ENCODE data around the gene MLLT10. TPM values are rescaled to one million over a fixed set of nuclear protein-coding genes. Genes with fewer than 3 reads are reported as not detected.

The MLLT10 gene
- total and polyA plus RNA-seq, 2 of the 8 experiments (the other 6 are each of a cell fraction or from before 2014, with no cell fraction given), result 53.1 to 62.1 TPM

DNA sequence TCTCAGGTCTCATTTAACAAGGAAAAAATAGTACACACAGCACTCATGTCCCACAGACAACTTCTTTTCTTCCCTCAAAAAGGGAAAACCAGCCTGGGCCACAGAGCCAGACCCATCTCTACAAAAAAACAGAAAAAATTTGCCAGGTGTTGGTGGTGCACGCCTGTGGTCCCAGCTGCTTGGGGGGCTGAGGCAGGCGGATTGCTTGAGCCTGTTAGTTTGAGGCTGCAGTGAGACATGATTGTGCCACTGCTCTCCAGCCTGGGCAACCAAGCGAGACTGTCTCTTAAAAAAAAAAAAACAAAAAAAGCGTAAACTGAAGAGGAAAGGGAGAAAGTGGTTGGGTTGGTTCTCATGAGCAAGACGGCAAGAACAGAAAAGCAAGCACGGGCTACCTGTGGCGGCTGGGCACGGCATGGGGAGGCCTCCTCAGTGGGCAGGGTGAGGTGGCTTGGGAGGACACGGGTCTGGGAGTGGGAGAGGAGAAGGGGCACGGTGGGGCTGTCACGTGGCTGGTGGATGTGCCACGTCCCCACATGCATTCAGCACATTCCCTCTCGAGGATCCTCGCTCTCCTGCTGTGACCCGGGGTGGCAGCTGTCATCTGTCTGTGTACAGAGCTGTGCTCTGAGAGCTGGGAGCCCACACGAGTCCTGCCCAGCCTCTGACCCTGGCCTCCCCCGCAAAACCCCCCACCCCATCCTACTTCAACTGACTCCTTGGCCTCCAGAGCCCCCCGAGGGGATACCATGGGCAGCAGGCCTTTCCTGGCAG is 219.7 kb downstream of the MLLT10 start (continued):
- TF ChIP-seq KDM5A (IDR thresholded peaks at IDR 0.05; ENCODE audit: low read length), result no peak
- TF ChIP-seq KDM1A (IDR thresholded peaks at IDR 0.05; ENCODE audit: borderline replicate concordance, low read length), result no peak
- TF ChIP-seq BACH1 (IDR thresholded peaks at IDR 0.05; ENCODE audit: low read length), result no peak
- no peak for TF ChIP-seq EGR1 (IDR thresholded peaks at IDR 0.05; ENCODE audit: borderline replicate concordance, low read depth, low read length)
- no peak for TF ChIP-seq HDAC2 (IDR thresholded peaks at IDR 0.05; ENCODE audit: borderline replicate concordance in 1 of 2, low read depth in 2 of 2, low read length in 2 of 2)
- TF ChIP-seq TCF12 (IDR thresholded peaks at IDR 0.05; ENCODE audit: low read depth, low read length), result no peak
- no peak for TF ChIP-seq YY1 (IDR thresholded peaks at IDR 0.05; ENCODE audit: low read depth, low read length)
- TF ChIP-seq TBP (IDR thresholded peaks at IDR 0.05; ENCODE audit: low read depth, low read length), result no peak
- no peak for TF ChIP-seq SP2 (IDR thresholded peaks at IDR 0.05; ENCODE audit: low read length)
- no peak for TF ChIP-seq POLR2AphosphoS5 (IDR thresholded peaks at IDR 0.05; ENCODE audit: low read depth, low read length)
